HG03108 (cell line): ENCODE data around the gene RASL10B.
"Not testable (repeated sequence)": the region's sequence is repeated elsewhere in the genome, so short reads cannot be mapped to it uniquely, and the experiment has no call there.

Experiments
- ATAC-seq: cut with Tn5 transposase; IDR thresholded peaks from one replicate; pipeline ENCODE4 v1.9.1; 2021; ENCODE audit warnings: moderate library complexity; ENCODE audit not compliant: unreplicated experiment

RASL10B gene

GRCh38 chr17:35740997-35741931 is 9.8 kb downstream of the RASL10B start:
- ATAC-seq = no peak

DNA sequence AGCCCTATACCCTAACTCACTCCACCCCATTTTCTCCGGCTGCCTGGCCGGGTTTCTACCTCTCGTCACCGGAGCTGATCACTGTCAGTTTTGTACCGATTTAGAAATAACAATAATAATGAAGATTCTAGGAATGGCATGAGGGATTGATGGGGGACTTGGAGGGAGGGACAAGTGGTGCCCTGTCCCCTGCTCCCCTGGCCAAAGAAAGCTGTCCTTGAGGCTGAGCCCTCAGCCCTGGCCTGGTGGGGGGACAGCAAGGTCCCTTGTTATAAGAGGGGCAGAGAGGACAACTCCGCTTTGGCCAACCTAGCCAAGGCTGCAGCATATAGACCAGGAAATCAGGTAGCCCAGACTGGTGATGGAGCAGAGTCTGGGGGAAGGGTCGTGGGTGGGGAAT is 11.1 kb downstream of the RASL10B start:
- ATAC-seq = no peak

GRCh38 chr17:35742896-35743477 is 11.5 kb downstream of the RASL10B start:
- ATAC-seq = no peak

DNA sequence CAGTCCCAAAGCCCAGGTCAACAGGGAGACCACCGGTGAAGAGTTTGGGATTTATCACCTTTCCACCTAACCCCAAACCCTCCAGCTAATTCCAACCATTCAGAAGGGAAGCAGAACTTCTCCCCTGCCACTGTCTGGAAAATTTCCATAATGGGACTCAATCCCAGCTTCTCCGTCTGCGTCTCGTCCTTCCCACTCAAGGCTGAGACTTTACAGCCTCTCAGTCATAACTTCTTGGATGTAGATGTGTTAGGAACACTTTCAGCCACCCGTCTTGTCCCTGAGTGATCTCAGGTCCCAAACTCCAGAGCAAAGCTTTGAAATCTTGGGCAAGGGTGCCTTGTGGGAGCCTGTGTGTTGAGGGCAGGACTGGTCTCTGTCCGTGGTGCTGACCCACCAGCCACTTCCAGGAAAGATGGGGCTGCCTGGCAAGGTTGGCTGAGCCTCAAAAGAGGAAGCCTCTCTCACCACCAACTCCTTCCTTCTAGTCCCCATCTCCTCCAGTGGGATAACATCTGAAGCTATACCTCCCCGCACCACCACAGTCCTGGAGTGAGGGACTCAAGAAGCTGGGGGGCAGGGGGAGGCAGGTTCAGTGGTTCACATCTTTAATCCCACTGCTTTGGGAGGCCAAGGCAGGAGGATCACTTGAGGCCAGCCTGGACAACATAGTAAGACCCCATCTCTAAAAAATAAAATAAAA is 12.3 kb downstream of the RASL10B start:
- no peak for ATAC-seq

- ATAC-seq = no peak
Measured at GRCh38 chr17:35744830-35745229, 13.4 kb downstream of the RASL10B start.

- no peak for ATAC-seq
Measured at GRCh38 chr17:35745246-35745645, 13.8 kb downstream of the RASL10B start.

DNA sequence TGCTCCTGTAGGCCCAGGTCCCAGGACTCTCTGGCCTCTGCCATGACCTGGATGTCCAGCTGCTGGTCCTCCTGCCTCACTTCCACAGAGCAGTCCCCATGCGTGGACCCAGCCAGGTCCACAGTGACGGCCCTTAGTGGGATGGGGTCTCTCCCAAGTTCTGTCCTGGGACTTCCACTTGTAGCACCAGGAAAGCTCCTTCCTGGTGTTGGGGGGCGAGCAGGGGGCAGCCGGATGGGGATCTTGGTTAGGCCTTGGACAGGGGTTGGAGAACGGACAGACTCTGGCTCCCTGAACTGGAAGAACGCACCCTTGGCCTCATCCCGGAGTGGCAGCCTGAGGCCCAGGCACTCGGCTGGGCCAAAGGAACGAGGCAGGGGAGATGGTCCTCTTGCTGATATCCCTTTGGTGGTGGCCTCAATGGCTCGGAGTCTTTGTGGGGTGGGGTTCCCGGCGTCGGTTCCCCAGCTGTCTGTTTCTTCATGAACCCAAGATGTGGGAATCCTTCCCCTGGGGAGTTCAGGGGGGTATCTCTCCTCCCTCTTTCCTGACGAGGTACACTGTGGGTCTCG is 14.4 kb downstream of the RASL10B start:
- no peak for ATAC-seq

GRCh38 chr17:35747540-35748017 is 16.1 kb downstream of the RASL10B start:
- no peak for ATAC-seq

- ATAC-seq = no peak
Measured at GRCh38 chr17:35748341-35748841, 17.0 kb downstream of the RASL10B start.

DNA sequence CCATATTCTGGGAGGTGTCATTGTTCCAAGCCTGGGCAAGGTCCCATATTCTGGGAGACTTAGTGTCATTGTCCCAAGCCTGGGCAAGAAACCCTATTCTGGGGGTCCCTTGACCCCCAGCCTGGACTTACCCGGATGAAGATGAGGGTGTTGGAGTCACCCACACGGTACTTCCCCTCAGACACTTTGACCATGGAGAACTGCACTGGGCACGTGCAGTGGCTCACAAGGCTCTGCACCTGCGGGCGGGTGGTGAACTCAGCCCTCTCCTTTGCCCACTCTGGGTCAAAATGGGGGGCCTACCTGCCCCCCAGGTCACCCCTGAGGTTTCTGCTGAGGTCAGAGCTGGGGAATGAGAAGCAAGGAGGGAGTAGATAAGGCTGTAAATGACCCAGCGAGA is 17.5 kb downstream of the RASL10B start:
- ATAC-seq = no peak

DNA sequence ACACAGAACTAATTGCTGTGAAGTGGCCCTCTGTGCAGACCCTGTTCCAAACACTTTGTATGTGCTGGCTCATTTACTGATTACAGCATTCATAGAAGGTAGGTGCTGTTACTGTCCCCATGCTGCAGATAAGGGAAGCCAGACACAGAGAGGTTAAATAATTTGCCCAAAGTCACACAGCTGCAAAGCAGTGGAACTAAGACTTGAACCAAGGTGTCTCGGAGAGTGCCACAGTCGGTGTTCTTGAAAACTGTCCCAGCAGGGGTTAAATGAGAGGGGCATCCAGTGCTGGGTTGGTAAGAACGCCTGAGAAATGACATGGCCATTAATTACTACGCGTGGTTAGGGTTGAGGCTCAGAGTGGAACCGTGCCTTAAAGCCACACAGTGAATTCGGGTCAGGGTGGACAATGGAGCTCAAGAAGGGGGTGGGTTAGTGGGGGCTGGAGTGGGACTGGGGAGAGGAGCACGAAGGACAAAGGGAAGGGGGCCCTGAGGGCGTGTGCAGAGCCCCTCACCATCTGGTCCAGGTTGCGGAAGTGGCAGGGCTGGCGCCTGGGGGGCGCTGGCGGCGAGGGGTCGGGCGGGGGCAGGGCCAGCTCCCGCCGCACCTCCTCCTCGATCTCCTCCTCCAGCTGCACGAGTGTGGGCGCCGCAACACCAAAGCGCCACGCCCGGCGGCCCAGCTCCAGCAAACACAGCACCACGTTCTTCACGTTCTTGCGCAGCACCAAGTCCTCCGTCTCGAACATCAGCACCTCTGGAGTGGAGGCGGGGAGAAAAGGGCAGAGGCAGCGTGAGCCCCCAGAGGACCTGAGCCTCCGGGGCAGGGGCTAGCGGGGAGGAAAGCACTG is 18.3 kb downstream of the RASL10B start:
- no peak for ATAC-seq

DNA sequence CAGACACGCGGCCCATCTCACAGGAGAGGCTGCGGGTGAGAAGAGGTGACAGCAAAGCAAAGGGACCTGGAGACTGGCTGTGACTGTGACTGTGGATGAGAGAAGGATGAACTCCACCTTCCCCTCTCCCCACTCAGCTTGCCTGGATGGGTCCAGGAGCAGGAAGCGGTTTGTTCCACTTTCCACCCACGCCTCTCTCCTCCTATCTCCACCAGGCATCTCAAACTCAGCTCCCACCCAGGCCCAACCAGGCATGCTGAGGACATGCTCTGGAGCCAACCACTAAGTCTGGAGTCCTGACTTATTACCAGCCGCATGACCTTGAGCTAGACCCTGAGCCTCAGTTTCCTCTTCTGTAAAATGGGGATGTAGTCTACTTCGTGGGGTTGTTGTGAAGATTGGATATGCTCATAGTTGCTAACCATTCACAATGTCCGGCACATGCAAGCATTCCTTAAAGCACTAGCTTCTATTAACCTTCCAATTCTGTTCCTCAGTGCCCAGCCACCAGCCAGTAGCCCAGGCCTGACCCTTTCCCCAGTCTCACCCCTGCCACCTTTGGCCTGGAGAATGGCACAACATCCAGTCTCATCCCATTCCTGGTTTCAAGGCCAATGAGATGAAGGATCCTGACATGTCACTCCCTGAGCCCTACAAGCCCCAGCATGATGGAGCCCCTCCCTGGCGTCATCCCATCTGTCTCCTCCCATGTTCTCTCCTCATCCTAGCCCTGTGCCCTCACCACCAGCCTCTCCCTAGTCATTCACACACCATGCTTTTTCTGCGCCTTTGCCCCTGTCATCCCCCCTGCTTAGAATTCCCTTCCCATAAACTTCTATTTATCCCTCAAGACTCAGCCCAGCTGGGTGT is 19.3 kb downstream of the RASL10B start:
- ATAC-seq = no peak

DNA sequence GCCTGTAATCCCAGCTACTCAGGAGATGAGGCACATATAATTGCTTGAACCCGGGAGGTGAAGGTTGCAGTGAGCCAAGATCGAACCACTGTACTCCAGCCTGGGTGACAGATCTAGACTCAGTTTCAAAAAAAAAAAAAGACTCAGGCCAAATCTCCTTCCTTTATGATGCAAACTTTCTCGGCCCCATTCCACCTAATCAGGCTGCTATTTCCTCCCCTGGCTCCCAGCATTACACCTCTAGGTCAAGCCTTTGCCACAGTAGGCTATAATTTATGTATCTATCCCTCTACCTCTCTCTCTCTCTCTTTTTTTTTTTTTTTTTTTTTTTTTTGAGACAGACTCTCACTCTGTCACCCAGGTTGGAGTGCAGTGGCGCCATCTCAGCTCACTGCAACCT is 20.1 kb downstream of the RASL10B start:
- ATAC-seq = not testable (repeated sequence)

- ATAC-seq = no peak
Measured at GRCh38 chr17:35752471-35752870, 21.0 kb downstream of the RASL10B start.

DNA sequence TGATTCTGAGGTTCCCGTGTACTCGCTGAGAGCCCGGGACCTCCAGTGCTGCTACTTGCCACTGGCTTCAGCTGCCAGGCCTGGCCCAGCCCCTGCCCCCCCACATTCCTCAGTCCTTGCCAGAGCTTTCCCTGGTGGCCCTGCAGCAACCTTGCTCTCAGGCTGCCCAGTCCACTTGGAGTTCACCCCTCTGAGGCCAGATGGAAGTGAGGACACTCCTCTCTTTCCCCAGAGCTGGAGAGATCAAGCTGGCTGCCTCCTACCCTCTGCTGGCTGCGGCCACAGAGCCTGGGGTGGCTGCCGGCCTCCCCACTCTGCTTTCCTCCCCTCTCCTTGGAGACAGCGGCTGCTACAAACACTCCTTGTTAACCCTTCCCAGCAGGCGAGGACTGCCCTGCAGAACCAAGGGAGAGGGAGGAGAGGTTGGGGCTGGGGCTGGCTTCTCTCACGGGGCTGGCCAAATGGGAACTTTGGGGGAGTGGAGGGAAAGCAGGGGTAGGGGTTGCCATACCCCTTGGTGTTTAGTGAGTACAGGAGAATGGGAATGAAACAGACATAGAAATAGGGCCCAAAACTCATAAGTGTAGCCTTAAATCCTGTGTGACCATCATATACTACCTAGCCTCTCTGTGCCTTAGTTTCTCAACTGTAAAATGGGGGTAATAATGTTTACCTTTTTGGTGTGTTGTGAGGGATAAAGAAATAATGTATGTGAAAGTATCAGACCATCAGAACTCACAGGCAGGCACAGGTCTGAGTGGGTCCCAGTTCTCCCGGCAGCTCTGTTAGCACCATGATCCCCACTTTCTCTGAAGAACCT is 21.7 kb downstream of the RASL10B start, which contains the start of gene GAS2L2:
Gene GAS2L2 (minus strand): TSS at position 295 of the 820 bp plus-strand sequence. CDS start 389 bp downstream, outside the sequence.
- no peak for ATAC-seq

GRCh38 chr17:35757243-35757642 is 25.8 kb downstream of the RASL10B start:
- no peak for ATAC-seq

DNA sequence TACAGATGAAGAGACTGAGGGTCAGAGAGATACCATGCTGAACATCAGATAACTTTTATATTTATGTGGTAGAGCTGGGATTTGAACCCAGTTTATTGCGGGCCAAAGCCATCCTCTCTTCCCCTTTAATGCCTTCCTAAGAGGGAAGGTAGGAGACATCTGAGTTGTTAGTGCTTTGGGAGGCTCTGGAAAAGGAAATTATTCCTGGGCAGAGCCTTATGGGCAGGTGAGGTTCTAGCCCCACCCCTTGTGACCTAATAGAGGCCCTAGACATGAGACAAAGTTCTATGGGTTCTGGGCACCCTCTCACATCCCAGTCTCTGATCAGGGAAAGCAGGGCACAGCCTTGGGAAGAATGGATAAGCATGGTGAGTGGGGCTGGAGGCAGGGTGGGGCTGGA is 29.1 kb downstream of the RASL10B start, which contains the start of gene C17orf50:
Gene C17orf50 (plus strand): TSS at position 301 of the 400 bp plus-strand sequence. CDS start 55 bp downstream, at position 356.
- no peak for ATAC-seq

DNA sequence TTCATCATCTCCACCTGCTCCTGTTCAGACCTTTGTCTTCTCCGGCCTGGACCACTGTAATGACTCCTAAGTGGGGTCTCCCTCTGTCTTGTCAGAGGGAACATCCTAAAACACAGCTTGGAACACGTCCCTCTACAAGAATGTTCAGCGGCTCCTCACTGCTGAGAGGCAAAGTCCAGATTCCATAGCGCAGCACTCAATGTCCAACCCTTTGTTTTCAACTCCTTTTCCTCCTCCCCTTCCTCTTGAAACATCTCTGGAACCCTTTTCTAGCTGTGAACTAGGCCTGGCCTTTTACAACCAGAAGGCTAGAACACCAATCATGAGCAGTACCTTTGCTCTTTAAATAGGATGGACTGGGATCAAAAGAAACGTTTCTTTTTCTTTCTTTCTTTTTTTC is 30.2 kb downstream of the RASL10B start:
- ATAC-seq = no peak
